K562 (cell line): ENCODE results near the gene SMIM3. TPM values are rescaled to one million over a fixed set of nuclear protein-coding genes. Genes with fewer than 3 reads are reported as not detected.

Experiments
- ATF4 ChIP-seq: fragments of 450-650 bp; formaldehyde crosslinking; IDR thresholded peaks from 2 replicates; pipeline ENCODE4 v1.4.0; 2022; ENCODE audit warnings: mild to moderate bottlenecking, moderate library complexity
- BHLHE40 ChIP-seq: IDR thresholded peaks from 2 replicates; pipeline ENCODE4 v1.6.1; 2011; ENCODE audit warnings: low read length, improper control_type of control experiment
- CREM ChIP-seq: IDR thresholded peaks from 2 replicates; pipeline ENCODE4 v1.6.1; 2014; ENCODE audit warnings: antibody characterized with exemption, low read depth
- DPF2 ChIP-seq: fragments of 450-650 bp; IDR thresholded peaks from 2 replicates; pipeline ENCODE4 v1.6.1; 2016
- FOXA3 ChIP-seq, 2 experiments: fragments of 450-650 bp in 1 of 2; sonication (generic) in 1 of 2; formaldehyde crosslinking; IDR thresholded peaks in 1 of 2; conservative IDR thresholded peaks in 1 of 2; 2 replicates each; pipeline versions ENCODE4 v1.4.0 to v1.8.0; 2020 to 2022; ENCODE audit warnings: mild to moderate bottlenecking in 2 of 2, missing genetic modification reagents in 1 of 2
- HMBOX1 ChIP-seq: sonication (generic); IDR thresholded peaks from 2 replicates; pipeline ENCODE4 v1.6.1; 2016
- MAFK ChIP-seq: IDR thresholded peaks from 2 replicates; pipeline ENCODE4 v1.6.1; 2011; ENCODE audit warnings: low read length, improper control_type of control experiment
- MBD1 ChIP-seq: fragments of 250-450 bp; sonication (Bioruptor Pico); IDR thresholded peaks from 2 replicates; pipeline ENCODE4 v1.8.0; 2022; ENCODE audit warnings: inconsistent platforms
- NCOR1 ChIP-seq: fragments of 450-650 bp; IDR thresholded peaks from 2 replicates; pipeline ENCODE4 v1.6.1; 2016; ENCODE audit warnings: mild to moderate bottlenecking, moderate library complexity
- RFX7 ChIP-seq: fragments of 250-450 bp; sonication (Bioruptor Pico); IDR thresholded peaks from 2 replicates; pipeline ENCODE4 v1.5.1; 2021; ENCODE audit warnings: mild to moderate bottlenecking
- SIN3A ChIP-seq, 2 experiments: fragments of 150-350 bp in 1 of 2; IDR thresholded peaks; 2 replicates each; pipeline ENCODE4 v1.6.1; 2011 to 2016; ENCODE audit warnings: borderline replicate concordance in 2 of 2, low read depth in 2 of 2, low read length in 2 of 2, mild to moderate bottlenecking in 2 of 2, moderate library complexity in 2 of 2; ENCODE audit not compliant: control insufficient read depth in 1 of 2
- SOX6 ChIP-seq: fragments of 450-650 bp; IDR thresholded peaks from 2 replicates; pipeline ENCODE4 v1.6.1; 2014; ENCODE audit warnings: mild to moderate bottlenecking
- ZNF174 ChIP-seq: fragments of 250-450 bp; sonication (Bioruptor Pico); IDR thresholded peaks from 2 replicates; pipeline ENCODE4 v1.4.0; 2020; ENCODE audit warnings: mild to moderate bottlenecking
- ZNF318 ChIP-seq, 2 experiments: fragments of 450-650 bp; IDR thresholded peaks; 2 replicates each; pipeline ENCODE4 v1.6.1; 2016; ENCODE audit warnings: mild to moderate bottlenecking in 2 of 2, borderline replicate concordance in 1 of 2, low read depth in 1 of 2, moderate library complexity in 1 of 2
- polyA plus RNA-seq, 8 experiments: library from polyadenylated mRNA; depleted of rRNA in 4 of 8; stranded (reverse) in 5 of 8; unstranded in 3 of 8; fragments of >200 nt; fragmentation: Nextera tagmentation in 2 of 8; fragmentation: Illumina TruSeq in 1 of 8; extraction: Ambion mirVana in 2 of 8; extraction: Trizol in 1 of 8; gene quantifications; 2 replicates each; pipeline versions ENCODE4 v1.2.1 to v1.2.3, GENCODE V29; 2011 to 2014; ENCODE audit warnings: inconsistent platforms in 1 of 8, missing spikeins in 1 of 8
- total RNA-seq, 7 experiments: library from RNA; depleted of rRNA in 6 of 7; stranded (reverse); fragments of >200 nt in 6 of 7; fragmentation: Illumina TruSeq in 2 of 7; extraction: Trizol in 2 of 7; gene quantifications; 2 replicates each; pipeline versions ENCODE4 v1.2.1 to v1.2.3, GENCODE V29; 2011 to 2021; ENCODE audit warnings: low replicate concordance in 1 of 7

Gene SMIM3
- total and polyA plus RNA-seq, 9 of the 15 experiments (the other 6 are each of a cell fraction or from before 2014, with no cell fraction given): 4.1 to 27.7 (median 13.6) TPM

GRCh38 chr5:150774145-150774544 is 4.4 kb upstream of the SMIM3 start (continued):
- TF ChIP-seq ZNF318 (IDR thresholded peaks at IDR 0.05; ENCODE audit: borderline replicate concordance in 1 of 2, low read depth in 1 of 2) (peak in 1 of 2 experiments; percentile 27; a peak in 1 of 4 replicates), BHLHE40 (peak; percentile 22; the same call in 1 of the 2 replicates), SOX6 (peak; percentile 93), HMBOX1 (peak; percentile 71), MAFK (no peak), FOXA3 (CRISPR knock-in tag; conservative IDR thresholded peaks at IDR 0.05 in 1 of 2, IDR thresholded peaks at IDR 0.05 in 1 of 2) (0 out of 4 replicates have a peak, but pooled peaks of 1 of the 2 experiments have one; percentile 35), MBD1 (no peak), SIN3A (IDR thresholded peaks at IDR 0.05; ENCODE audit: borderline replicate concordance in 2 of 2, control insufficient read depth in 1 of 2, low read depth in 2 of 2, low read length in 2 of 2) (no peak), ATF4 (CRISPR knock-in tag) (peak; percentile 55; the same call in 1 of the 2 replicates), NCOR1 (peak; percentile 81), RFX7 (no peak), CREM (0 out of 2 replicates have a peak, but pooled peaks have one; percentile 9), ZNF174 (CRISPR knock-in tag) (no peak), DPF2 (peak; percentile 92)
